HK-2 (cell line): Measurements from ENCODE around the gene DET1.
"Not testable (repeated sequence)": the region's sequence is repeated elsewhere in the genome, so short reads cannot be mapped to it uniquely, and the experiment has no call there.

Source experiments
- DNase-seq: peaks from one replicate; pipeline ENCODE4 v3.0.0-alpha.2; 2018; ENCODE audit not compliant: unreplicated experiment

Gene DET1

GRCh38 chr15:88546248-88547129 lies at the start of gene DET1:
TSS of gene DET1 (minus strand) at chr15:88546681. CDS start at chr15:88531705, 14,976 bp downstream.
- DNase-seq = peak; percentile 92

- no peak for DNase-seq
Measured at GRCh38 chr15:88591384-88591783, 44.9 kb upstream of the DET1 start.

- DNase-seq = no peak
Measured at GRCh38 chr15:88590759-88591158, 44.3 kb upstream of the DET1 start.

GRCh38 chr15:88586401-88587162 lies 40.1 kb upstream of the DET1 start:
- DNase-seq = no peak

- DNase-seq = no peak
Measured at GRCh38 chr15:88580532-88580931, 34.1 kb upstream of the DET1 start.

GRCh38 chr15:88579322-88579721 lies 32.8 kb upstream of the DET1 start:
- DNase-seq = no peak

- no peak for DNase-seq
Measured at GRCh38 chr15:88574655-88575054, 28.2 kb upstream of the DET1 start.

- no peak for DNase-seq
Measured at GRCh38 chr15:88574077-88574476, 27.6 kb upstream of the DET1 start.

GRCh38 chr15:88571852-88572259 lies 25.4 kb upstream of the DET1 start:
- no peak for DNase-seq

GRCh38 chr15:88571153-88571851 lies 24.8 kb upstream of the DET1 start:
- no peak for DNase-seq

GRCh38 chr15:88568589-88568988 lies 22.1 kb upstream of the DET1 start:
- DNase-seq = no peak

- DNase-seq = no peak
Measured at GRCh38 chr15:88564741-88565140, 18.3 kb upstream of the DET1 start.

GRCh38 chr15:88563638-88564037 lies 17.2 kb upstream of the DET1 start:
- no peak for DNase-seq

GRCh38 chr15:88559565-88559964 lies 13.1 kb upstream of the DET1 start:
- DNase-seq = not testable (repeated sequence)

GRCh38 chr15:88558026-88558425 lies 11.5 kb upstream of the DET1 start:
- not testable (repeated sequence) for DNase-seq

- DNase-seq = not testable (repeated sequence)
Measured at GRCh38 chr15:88548009-88548408, 1.5 kb upstream of the DET1 start.

- not testable (repeated sequence) for DNase-seq
Measured at GRCh38 chr15:88545578-88546247, 768 bp downstream of the DET1 start.

- DNase-seq = no peak
Measured at GRCh38 chr15:88543065-88543776, 3.3 kb downstream of the DET1 start.

- no peak for DNase-seq
Measured at GRCh38 chr15:88542342-88542733, 4.1 kb downstream of the DET1 start.

- no peak for DNase-seq
Measured at GRCh38 chr15:88541709-88542341, 4.7 kb downstream of the DET1 start.

- not testable (repeated sequence) for DNase-seq
Measured at GRCh38 chr15:88541111-88541510, 5.4 kb downstream of the DET1 start.
